NCI-H2227 (cell line): ENCODE data around the gene MTMR8.

ENCODE experiments used
- DNase-seq: peaks from one replicate; lab custom pipeline; 2025; ENCODE audit not compliant: unreplicated experiment; lab: John Stamatoyannopoulos, UW

The MTMR8 gene

GRCh38 chrX:64313624-64314023 lies 81.6 kb downstream of the MTMR8 start:
- DNase-seq: no peak

GRCh38 chrX:64306712-64307111 lies 88.5 kb downstream of the MTMR8 start:
- DNase-seq: no peak

- DNase-seq: no peak
These were observed 104.1 kb downstream of the MTMR8 start for GRCh38 chrX:64291123-64291522.

- DNase-seq: no peak
These were observed 130.0 kb downstream of the MTMR8 start for GRCh38 chrX:64265265-64265664.

DNA sequence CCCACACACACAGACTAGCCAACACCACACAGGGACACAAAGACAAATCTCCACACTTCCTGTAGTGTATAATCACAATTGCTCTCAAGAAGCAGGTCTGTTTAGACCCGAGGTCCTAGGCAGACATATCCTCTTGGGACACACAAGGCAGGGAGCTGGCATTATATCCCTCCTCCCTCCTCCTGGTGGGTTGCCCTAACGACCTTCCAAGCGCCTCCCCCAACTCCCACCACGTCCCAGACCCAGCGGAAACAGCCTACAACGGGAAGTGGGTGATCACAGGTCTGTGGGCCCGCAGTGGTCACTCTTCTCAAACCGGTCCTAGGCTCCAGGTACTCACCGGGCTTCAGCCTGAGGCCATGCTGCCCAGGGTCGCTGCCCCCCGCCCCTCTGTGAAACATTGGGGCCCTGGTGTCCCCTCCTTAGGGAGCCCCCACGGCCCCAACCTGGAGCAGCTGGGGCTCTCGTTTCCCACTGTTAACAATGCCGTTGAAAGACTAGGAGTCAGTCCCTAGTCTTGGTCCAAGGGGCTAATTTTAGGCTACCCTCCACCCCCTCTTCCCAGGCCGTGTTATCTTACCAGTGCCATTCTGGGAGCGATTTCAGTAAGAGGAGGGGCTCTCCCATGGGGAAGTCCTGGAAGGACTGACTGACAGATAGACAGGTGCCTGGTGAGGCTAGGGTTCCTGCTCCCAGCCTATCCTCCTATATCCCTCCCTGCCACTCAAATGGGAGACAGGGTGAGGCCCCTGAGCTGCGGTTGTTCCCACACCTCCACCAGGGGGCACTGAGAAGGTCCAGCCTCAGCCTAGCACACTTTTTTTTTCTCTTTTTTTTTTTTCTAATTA lies 164.9 kb downstream of the MTMR8 start, which contains the start of gene ASB12:
ASB12 (minus strand) TSS at position 485 of the 848 bp plus-strand sequence. CDS start 4,957 bp downstream, outside the sequence.
- DNase-seq: no peak

DNA sequence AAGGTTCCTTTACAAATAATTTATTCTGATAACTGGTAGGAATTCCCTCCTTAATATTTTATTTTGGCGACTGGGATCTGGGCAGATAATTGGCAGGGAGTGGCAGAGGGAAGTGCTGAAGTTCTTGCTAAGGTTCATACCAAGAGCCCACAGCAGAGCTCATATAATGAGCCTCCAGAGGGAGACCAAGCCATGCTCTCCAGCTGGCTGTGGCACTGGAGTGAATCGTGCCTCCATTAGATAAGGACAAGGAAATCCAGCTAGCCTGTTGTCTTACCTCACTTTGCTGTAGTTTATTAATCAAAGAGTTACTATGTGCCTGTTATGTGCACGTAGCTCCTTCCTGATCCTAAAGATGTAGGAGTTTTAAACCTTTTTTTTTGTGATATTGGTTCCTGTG lies 166.1 kb downstream of the MTMR8 start:
- DNase-seq: no peak
